COLO668 (cell line): ENCODE measurements around the gene TSSK3.

Experiments
- DNase-seq: peaks from one replicate; lab custom pipeline; 2025; ENCODE audit not compliant: unreplicated experiment; lab: John Stamatoyannopoulos, UW

Gene TSSK3, protein sequence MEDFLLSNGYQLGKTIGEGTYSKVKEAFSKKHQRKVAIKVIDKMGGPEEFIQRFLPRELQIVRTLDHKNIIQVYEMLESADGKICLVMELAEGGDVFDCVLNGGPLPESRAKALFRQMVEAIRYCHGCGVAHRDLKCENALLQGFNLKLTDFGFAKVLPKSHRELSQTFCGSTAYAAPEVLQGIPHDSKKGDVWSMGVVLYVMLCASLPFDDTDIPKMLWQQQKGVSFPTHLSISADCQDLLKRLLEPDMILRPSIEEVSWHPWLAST

DNA sequence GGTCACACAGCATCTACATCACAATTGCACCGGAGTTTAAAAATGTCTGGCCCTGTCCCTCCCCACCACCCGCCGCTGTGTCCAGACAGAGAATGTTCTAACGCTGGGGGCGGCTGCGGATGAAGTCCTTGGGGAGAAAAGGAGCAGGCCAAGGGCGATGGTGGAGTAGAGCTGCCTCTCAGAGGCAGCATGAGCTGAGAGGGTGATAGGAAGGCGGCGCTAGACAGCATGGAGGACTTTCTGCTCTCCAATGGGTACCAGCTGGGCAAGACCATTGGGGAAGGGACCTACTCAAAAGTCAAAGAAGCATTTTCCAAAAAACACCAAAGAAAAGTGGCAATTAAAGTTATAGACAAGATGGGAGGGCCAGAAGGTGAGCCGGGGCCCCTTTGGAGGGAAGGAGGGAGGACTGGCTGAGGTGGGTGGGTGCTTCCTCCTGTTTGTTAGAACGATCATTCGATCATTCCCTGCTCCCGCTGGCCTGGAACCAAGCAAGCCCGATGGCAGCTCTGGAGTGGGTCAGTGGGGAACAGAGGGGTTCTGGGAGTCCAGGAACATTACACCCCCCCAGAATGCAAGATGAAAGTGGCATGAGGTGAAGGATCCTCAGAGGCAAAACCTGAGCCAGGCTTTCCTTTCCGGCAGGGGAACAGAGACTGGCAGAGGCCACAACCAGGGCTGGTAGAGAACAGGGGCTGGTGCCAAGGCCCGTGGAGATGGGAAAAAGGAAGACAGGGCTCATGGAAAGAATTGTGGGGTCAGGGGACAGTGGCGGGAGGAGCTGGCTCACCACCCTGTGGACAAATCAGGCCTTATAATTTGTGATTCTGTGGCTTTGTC, at the start of gene TSSK3, which contains the start of gene FAM229A:
TSS of gene TSSK3 (plus strand) at position 66 of the 840 bp plus-strand sequence. CDS start at position 229, 163 bp downstream.
TSS of gene FAM229A (minus strand) at position 12 of the 840 bp plus-strand sequence. CDS start 394 bp downstream, outside the sequence.
- DNase-seq = no peak

DNA sequence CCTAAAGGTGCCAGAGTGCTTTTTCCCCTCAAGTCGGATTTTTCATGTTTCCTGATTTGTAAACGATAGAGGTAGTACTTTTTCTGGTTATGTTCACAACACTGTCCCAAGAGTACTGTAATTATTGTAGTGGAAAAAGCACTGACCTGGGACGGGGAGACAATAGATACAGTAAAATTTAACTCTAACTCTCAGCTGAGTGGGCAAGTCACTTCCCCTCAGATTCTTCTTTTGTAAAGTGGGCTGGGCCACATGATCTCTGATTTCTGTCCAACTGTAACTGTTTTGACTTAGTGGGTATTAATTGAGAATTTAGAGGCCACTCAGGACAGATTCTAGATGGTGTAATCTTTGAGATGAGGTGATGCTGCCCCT, 45.4 kb upstream of the TSSK3 start:
- no peak for DNase-seq

DNA sequence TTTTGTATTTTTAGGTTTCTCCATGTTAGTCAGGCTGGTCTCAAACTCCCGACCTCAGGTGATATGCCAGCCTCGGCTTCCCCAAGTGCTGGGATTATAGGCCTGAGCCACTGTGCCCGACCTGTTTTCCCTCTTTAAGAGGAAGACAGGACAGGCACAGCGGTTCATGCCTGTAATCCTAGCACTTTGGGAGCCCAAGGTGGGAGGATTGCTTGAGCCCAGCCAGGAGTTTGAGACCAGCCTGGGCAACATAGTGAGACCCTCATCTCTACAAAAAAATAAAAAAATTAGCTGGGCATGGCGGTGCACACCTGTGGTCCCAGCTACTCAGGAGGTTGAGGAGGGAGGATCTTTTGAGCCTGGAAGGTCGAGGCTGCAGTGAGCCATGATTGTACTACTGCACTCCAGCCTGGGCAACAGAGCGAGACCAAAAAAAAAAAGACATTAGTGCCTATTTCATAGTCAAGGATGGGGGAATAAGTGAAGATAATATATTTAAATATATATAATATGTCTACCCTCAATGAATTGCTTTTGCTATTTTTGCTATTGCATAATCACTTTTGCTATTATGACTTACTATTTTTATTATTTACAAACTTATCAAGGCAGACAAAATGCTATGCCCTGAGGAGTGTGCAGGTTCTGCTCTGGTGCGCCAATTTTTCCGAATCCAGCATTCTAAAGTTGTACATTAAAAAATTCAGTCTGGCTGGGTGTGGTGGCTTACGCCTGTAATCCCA, 44.0 kb upstream of the TSSK3 start:
- DNase-seq = no peak

DNA sequence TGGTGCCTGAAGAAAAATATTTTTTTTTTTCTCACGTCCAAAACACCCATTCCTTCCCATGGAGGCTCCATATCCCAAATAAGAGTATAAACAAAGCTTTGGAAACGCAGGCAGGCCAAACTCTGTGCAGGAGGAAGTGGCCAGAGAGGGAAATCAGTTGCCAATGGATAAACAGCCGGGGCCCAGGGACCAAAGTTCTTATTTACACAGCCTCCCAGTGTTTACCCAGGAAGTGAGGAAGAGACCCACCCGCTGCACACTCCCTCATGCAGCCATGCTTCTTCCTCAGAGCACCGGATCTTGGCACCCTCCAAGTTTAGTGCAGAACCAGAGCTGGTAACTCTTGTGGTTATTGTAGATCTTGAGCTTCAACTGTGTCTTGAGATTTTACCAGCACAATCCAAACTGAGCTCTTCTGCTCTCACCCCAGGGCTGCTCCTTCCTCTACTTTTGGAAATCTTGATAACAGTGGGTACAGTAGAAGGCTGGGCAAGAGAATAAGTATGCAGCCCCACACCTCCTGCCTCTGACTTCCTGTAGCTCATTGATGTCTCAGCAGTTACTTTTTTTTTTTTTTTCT, 40.5 kb upstream of the TSSK3 start:
- peak; percentile 89 for DNase-seq

DNA sequence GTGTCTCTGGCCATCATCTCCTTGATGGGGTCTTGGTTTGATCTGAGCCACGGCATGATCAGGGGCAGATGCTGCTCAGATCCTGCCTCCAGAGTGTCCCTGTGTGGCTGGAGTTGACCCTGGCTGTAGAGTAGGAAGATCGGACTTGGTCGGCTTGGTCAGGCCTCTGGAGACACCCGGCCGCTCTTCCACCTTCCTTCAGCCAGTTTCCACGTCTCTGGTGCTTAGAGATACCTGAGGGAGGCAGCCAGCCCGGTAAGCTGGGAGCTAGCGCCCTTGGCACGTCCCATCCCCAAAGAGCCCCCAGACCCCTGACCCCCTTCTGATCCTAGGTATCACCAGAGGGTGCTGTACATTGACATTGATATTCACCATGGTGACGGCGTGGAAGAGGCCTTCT, 35.1 kb upstream of the TSSK3 start:
- no peak for DNase-seq

DNA sequence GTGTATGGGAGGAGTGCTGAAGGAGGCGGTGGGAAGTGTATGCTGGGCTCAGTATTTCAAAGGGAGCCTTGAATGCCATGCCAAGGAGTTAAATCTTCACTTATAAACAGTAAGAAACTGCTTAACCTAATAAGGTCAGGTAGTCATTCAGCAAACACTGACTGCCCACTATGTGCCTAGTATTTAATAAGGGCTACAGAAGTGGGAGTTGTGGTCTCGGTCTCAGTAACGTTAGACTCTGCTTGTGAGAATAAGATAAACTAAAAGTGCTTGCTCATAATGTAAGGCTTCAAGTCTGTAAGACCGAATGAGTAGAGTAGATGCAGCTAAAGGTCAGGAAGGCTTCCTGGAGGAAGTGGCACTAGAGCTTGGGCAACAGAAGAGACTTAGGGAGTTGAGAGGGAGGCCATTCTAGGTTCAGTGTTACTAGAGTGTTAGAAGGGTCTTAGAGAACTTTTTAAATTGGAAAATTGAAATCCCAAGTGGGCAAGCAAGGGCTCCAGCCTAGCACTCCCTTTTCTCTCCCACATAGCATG, 32.3 kb upstream of the TSSK3 start:
- no peak for DNase-seq

DNA sequence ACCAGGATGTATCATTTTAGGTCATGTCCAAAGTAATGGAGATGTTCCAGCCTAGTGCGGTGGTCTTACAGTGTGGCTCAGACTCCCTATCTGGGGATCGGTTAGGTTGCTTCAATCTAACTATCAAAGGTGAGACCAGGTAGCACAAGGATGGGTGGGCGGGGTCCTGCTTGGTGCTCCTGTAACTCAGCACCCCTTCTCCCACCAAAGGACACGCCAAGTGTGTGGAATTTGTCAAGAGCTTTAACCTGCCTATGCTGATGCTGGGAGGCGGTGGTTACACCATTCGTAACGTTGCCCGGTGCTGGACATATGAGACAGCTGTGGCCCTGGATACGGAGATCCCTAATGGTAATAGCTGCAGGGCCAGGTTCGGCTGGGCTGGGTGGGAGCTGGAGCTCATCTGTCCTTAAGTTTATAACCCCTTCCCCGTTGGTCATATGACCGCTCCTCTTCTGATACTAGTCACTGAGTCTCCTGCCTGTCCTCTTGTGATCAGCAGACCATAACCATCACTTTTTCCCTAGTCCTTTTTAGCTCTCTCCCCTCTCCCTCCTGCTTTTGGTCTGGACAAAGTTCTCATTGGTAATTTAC, 31.7 kb upstream of the TSSK3 start:
- DNase-seq = no peak

DNA sequence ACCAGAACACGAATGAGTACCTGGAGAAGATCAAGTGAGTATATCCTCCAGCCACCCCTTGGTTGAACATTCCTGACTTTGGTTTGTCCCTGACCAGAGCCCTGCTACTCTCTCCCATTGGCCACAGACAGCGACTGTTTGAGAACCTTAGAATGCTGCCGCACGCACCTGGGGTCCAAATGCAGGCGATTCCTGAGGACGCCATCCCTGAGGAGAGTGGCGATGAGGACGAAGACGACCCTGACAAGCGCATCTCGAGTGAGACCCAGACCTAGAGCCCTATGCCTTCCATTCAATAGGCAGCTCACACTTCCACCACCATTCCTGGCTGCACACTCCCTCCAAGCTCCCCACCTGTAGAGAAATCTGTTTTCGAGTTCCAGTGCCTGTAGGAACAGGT, 30.8 kb upstream of the TSSK3 start:
- no peak for DNase-seq

DNA sequence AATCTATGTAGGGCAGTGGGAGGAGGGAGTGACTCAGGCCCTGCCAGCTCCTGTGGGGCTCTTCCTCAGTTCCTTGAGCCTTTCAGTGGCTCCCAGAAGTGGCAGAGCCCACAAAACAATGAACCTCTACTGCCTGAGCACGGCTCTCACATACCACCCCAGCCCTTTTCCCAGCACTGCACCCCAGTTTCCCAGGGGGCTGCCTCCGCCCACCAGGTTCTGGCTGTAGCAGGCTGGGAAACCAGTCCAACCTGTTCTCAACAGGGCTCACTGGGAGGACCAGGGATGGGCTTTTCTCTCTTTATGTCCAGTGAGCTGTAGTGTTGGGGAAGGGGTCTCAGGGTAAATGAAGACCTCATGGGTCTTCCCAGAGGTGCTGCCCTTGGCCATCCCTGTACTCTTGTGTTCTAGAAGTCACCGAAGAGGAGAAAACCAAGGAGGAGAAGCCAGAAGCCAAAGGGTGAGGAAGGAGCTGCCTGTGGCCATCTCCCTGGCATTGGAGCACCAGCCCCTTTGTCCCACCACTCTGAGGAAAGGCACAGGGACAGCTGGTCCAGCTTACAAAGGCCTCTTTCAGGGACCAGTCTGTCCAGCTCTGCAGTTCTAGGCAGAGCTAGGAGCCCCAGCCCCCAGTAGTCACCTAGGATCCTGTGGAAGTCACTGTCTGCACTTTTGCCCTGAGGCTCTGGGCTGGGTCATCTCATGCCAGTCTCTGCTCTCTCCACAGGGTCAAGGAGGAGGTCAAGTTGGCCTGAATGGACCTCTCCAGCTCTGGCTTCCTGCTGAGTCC, 29.9 kb upstream of the TSSK3 start:
- DNase-seq = peak; percentile 34

DNA sequence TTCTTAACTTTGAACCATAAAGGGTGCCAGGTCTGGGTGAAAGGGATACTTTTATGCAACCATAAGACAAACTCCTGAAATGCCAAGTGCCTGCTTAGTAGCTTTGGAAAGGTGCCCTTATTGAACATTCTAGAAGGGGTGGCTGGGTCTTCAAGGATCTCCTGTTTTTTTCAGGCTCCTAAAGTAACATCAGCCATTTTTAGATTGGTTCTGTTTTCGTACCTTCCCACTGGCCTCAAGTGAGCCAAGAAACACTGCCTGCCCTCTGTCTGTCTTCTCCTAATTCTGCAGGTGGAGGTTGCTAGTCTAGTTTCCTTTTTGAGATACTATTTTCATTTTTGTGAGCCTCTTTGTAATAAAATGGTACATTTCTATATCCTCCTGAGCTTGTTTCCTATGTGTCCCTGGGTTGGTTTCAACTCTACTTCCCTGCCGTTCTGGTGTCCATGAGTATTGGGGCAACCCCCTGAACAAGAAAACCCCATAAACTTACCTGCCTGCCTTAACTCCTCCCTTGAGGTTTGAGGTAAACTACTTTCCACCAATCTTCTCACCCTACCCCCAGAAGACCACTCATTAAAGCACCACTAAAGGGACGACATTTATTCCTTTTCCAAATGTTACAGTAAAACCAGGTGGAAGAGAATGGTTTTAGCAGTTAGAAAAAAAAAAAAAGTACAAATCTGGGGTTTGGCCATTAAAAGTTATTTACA, 28.9 kb upstream of the TSSK3 start:
- DNase-seq = no peak

DNA sequence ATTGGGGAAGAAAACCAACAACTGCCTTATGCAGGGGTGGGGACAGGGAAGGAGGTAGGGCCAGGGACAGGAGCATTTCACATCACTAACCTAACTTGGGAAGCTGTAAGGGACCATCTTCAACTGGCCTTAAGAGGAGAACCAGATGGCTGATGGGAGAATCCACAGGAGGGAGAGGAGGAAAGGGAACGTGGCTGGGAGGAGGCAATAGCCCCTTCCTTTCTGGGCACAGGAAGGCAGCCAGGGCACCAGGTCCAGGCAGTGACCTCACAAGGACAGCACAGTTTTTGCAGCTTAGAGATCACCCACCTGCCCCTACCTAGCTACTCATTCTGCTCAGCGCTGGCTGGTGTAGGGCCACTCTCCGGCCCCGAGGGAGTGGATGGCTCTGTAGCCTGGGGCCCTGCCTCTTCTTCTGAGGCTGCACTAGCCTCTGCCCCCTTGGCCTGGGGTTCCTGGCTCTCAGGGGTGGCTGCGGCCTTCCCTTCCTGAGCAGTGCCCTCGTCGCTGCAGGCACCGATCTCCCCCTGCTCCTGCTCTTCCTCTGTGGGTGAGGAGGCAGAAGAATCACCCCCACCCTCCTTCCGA, 28.0 kb upstream of the TSSK3 start:
- DNase-seq = peak; percentile 52

DNA sequence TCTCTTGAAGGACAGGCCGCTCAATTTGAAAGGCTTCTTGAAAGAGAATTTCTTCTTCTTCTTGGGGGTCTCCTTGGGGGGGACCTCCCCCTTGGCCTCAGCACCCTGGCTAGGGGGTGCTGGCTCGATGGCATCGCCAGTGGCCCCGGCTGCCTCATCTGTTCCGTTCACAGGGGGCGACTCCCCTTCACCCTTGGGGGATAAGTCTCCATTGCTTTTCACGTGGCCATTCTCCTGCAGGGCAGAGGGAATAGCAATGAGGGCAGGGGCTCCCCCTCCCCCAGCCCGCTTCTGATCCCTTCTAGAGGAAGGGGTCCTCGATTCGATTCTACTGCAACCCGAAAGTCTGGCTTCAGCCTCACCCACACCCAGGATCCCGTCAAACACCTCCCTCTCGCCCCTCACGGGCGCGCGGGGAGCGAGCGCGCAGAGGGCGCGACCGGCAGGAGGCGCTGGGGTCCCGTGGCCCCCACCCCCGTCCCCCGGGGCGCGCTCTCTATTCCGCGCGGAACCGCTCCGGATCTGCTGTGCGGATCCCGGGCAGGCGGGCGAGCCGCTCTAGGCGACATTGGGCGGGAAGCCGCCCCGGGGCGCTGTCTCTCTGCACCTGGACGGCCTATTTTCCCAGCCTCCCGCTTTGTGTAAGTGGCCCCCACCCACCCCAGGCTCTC, 27.3 kb upstream of the TSSK3 start:
- peak; percentile 94 for DNase-seq

DNA sequence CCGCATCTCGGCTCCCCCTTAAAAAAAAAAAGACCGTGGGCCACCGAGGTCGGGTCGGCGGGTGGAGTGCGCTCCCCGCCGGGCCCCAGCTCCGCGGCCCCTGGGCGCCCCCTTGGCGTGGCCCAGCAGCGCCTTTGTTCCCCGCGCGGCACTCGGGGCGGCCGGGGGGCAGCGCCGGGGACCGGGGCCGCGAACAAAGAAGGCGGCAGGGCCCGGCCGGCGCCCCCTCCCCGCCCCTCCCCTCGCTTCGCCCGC, 26.9 kb upstream of the TSSK3 start:
- no peak for DNase-seq

DNA sequence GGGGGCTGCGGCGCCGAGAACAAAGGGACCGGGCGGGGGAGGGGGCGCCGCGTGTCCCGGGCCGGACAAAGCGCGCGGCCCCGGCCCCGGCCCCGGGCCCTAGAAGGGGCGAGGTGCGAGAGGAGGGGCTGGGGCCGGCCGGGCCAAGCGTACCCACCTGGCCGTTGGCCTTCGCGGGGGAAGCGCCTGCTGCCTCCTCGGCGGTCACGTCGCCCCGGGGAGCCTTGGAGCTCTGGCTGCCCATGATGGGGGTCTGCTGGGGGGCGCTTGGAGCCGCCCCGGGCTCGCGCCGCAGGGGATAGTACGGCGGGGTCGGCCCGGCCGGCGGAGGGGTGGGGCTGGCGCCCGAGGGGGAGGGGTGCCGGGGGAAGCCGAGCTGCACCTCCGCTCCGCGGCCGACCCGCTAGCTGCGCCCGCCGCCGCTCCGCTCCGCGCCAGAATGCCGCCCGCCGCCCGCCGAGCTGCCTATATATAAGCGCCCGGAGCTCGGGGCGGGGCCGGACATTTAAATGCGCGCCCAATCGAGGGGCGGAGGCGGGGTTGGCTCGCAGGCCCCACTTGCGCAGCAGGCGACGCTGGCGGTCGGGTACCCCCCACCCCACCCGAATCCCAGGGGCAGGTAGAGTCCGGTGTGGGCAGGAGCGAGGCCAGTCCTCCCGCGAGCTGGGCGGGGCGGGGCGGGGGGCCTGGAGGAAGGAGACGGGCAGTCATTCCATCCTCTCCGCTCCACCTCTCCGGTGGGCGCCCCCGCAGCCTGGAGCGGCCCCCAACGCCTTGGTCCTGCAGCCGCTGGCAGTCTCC, 26.3 kb upstream of the TSSK3 start, which contains the start of gene MARCKSL1:
TSS of gene MARCKSL1 (minus strand) at position 444 of the 801 bp plus-strand sequence. CDS start at position 244, 200 bp downstream.
- peak; percentile 93 for DNase-seq

DNA sequence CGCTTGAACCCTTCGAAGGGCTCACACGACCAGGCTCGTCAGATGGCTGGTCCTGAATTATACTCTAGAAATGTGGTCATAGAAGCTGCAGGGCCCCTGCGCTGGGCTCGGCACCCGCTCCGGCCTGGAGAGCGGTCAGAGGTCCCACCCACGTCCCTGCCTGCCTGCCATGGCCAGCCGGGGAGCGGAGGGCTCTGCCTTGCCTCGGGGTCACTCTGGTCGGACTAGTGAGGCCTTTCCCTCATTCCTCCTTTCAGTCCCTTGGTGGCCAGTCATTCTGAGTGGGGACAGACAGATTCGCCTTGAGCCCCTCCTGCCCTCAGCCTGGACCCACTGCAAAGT, 25.8 kb upstream of the TSSK3 start:
- DNase-seq = no peak

DNA sequence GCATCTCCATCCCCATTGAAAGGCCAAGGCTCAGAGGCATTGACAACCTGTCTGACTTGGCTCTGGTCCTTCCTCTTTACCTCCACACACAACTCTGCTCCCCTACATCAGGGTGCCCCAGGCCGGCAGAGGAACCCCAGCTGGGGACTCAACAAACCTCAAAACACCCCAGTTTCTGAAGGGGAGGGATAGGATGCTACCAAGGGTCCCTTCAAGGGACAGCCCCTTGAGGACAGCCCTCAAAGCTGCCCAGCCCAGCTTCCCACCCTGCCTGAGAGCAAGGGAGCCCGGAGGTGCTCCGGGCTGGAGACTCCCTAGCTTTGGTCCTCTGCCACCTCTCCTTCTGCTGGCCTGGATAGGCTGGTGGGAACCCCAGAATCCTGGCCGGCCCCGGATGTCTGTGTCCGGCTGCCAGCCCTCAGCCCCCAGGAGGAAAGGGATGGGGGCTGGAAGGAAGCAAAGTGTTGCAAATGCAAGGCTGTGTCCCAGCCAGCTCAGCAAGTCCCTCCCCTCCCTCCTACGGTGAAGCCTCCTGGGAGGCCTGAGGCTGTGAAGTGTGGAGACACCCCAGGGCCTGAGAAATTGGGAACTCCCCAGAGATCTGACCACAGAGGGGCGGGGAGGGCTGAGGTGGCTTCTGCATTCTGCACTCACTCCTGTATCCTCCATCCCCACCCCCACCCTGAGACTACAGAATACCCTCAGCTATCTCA, 25.2 kb upstream of the TSSK3 start:
- no peak for DNase-seq
